Pulmonary artery endothelial cell (primary cell): ENCODE data around the gene TXN2. TPM values are rescaled to one million over a fixed set of nuclear protein-coding genes. Genes with fewer than 3 reads are reported as not detected.
"Not testable (repeated sequence)": the region's sequence is repeated elsewhere in the genome, so short reads cannot be mapped to it uniquely, and the experiment has no call there.

Experiments
- DNase-seq: peaks from one replicate; pipeline ENCODE4 v3.0.0-alpha.2; 2011; ENCODE audit warnings: low read depth, low spot score
- total RNA-seq: library from RNA; depleted of rRNA; stranded (reverse); fragments of >200 nt; gene quantifications from 2 replicates; pipeline ENCODE4 v1.2.3, GENCODE V29; 2014

The TXN2 gene
- total RNA-seq, 1 donor from 2014 or later, result 32.8 TPM

GRCh38 chr22:36431977-36432376 lies 49.5 kb downstream of the TXN2 start:
- DNase-seq, result no peak

- DNase-seq, result no peak
Measured at GRCh38 chr22:36430863-36431262, 50.6 kb downstream of the TXN2 start.

- DNase-seq, result not testable (repeated sequence)
Measured at GRCh38 chr22:36427952-36428351, 53.5 kb downstream of the TXN2 start.

- DNase-seq, result no peak
Measured at GRCh38 chr22:36425977-36426523, 55.4 kb downstream of the TXN2 start.

DNA sequence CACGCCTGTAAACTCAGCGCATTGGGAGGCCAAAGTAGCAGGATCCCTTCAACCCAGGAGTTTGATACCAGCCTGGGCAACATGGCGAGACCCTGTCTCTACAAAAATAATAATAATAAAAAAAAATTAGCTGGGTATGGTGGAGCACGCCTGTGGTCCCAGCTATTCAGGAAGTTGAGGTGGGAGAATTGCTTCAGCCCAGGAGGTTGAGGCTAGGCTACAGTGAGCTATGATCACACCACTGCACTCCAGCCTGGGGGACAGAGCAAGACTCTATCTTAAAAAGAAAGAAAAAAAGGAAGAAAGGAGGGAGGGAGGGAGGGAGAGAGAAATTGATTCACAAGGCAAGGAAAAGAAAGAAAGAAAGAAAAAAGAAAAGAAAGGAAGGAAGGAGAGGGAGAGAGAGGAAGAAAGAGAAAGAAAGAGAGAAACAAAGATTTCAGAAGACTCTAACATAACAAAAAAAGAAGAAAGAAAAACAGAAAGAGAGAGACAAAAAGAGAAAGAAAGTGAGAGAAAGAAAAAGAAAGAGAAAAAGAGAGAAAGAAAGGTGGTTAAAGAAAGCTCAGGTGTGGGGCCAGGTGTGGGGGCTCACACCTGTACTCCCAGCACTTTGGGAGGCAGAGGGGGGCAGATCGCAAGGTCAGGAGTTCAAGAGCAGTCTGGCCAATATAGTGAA lies 56.4 kb downstream of the TXN2 start:
- DNase-seq, result no peak

- not testable (repeated sequence) for DNase-seq
Measured at GRCh38 chr22:36424466-36424865, 57.0 kb downstream of the TXN2 start.

DNA sequence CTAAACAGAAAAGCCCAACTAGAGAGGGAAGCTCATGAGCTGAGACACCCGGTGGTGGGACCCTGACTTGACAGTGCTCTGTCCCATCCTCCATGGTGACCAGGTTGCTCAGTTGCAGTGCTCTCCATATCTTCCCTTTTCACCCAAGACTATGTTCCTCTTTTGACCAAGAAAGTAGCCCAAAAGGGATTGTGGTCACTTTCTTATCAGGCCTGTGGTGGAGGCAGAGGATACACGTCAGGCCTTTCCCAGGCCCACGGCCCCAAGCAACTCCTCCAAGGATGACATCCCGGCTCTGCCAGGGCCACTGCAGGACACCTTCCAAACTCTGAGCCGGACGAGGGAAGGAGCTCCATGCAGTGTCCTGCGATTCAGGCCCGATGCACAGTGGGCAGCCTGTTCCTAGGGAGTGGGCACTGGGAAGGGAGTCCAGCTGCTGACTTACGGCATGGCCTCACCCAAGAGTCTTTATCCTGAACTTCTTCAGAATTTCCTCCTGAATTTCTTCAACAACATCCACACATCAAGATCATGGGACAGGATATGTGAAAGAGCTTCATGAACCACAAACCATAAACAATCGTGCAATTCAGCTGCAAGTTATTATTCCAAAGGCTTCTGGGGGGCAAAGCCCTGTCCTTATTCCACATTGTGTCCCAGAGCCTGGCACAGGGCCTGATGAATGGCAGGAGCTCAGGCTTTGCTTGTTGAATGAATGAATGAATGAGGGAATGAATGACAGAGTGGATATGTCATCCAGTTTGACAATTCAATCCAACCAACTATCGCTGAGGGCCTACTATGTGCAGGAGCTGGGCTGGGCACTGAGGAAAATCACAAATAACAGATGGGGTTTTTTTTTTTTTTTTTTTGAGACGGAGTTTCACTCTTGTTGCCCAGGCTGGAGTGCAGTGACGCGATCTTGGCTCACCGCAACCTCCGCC lies 57.7 kb downstream of the TXN2 start:
- DNase-seq, result no peak

DNA sequence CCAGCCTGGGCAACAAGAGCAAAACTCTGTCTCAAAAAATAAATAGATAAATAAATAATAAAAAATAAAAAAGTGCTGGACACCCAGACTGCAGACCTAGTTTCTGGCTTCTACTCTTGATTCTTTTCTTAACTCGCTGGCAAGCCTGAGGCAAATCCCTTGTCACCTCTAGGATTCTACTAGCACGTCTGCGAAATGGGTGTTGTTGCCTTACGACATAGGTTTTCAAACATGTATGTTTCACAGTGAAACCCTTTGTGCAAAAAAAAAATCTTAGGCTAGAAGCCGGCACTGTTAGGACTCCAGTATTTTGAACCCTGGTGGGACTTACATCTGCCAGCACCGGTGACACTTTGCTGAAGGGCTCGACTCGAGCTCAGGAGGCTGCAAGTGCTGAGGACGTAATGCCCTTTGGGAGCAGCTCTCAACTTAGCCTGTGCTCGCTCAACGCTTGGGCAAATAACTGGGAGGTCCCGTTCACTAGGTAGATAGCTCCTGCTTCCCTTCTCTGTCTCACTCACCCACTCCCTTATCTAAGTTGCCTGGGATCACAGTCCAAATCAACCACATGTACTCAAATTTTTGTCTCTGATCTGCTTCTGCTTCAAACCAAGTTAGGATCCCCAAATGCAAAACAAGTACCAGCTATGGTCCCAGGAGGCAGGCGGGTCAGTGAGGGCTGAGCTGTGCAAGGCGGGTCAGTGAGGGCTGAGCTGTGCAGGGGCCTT lies 59.0 kb downstream of the TXN2 start:
- no peak for DNase-seq

- DNase-seq, result no peak
Measured at GRCh38 chr22:36419912-36420882, 61.2 kb downstream of the TXN2 start.

- no peak for DNase-seq
Measured at GRCh38 chr22:36419177-36419911, 62.1 kb downstream of the TXN2 start.

DNA sequence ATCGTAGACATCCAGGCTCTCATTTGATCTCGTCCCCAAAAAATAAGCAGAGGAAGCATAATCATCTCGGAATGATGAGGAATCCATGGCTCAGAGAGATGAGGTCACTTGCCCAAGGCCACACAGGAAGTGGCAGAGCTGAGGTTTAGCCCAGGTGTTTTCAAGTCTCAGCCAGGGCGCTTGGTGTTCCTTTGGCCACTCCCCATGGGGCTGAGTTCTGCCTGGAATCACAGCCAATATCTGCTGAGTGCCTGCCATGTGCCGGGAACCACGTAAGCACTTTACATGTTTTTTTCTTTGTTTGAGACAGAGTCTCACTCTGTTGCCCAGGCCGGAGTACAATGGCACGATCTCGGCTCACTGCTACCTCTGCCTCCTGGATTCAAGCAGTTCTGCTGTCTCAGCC lies 64.2 kb downstream of the TXN2 start:
- no peak for DNase-seq

Other genes starting within 250 kb of the TXN2 start
- gene APOL2, start 242.1 kb downstream of the TXN2 start, total RNA-seq, result 60.9 and 89.8 TPM in 2 replicates
- gene APOL1, start 228.5 kb downstream of the TXN2 start, total RNA-seq, result 26.5 and 52.2 TPM in 2 replicates
- 1,280 and 1,511 TPM in 2 replicates for gene MYH9, start 93.7 kb downstream of the TXN2 start, total RNA-seq
- gene FOXRED2, start 25.4 kb upstream of the TXN2 start, total RNA-seq, result 4.9 and 6.2 TPM in 2 replicates
- gene EIF3D, start 47.5 kb upstream of the TXN2 start, total RNA-seq, result 457 and 642 TPM in 2 replicates
- gene CACNG2, start 222.1 kb upstream of the TXN2 start, total RNA-seq, result not detected in 2 replicates